ENCODE data around the gene TPPP.

TPPP gene

GRCh38 chr5:665956-666711, 27.0 kb downstream of the TPPP start:
- no peak for DNase-seq

GRCh38 chr5:665541-665955, 27.6 kb downstream of the TPPP start:
- DNase-seq: no peak

- DNase-seq: no peak
Observed at GRCh38 chr5:664994-665360, 28.2 kb downstream of the TPPP start.

GRCh38 chr5:664343-664993, 28.7 kb downstream of the TPPP start:
- DNase-seq: no peak

GRCh38 chr5:663436-664342, 29.5 kb downstream of the TPPP start:
- DNase-seq: no peak

GRCh38 chr5:662751-663435, 30.3 kb downstream of the TPPP start:
- no peak for DNase-seq

GRCh38 chr5:661891-662750, 31.0 kb downstream of the TPPP start:
- DNase-seq: no peak

- DNase-seq: no peak
Observed at GRCh38 chr5:660491-661030, 32.6 kb downstream of the TPPP start.

GRCh38 chr5:659496-660263, 33.5 kb downstream of the TPPP start:
- no peak for DNase-seq

GRCh38 chr5:658103-658502, 35.0 kb downstream of the TPPP start:
- no peak for DNase-seq

- peak in 1 of 51 donors; percentile 27 for DNase-seq
Observed at GRCh38 chr5:657570-657969, 35.6 kb downstream of the TPPP start.

- DNase-seq: no peak
Observed at GRCh38 chr5:655406-655805, 37.7 kb downstream of the TPPP start.

GRCh38 chr5:654071-654778, 38.9 kb downstream of the TPPP start:
- no peak for DNase-seq

GRCh38 chr5:652773-653350, 40.3 kb downstream of the TPPP start:
- DNase-seq: no peak

GRCh38 chr5:652023-652515, 41.1 kb downstream of the TPPP start:
- DNase-seq: no peak

GRCh38 chr5:651296-652022, 41.7 kb downstream of the TPPP start:
- no peak for DNase-seq

- DNase-seq: no peak
Observed at GRCh38 chr5:647727-648126, 45.4 kb downstream of the TPPP start.

- no peak for DNase-seq
Observed at GRCh38 chr5:647311-647710, 45.8 kb downstream of the TPPP start.

Measured in hypothalamus (tissue), 51 donors.